CD4-positive, alpha-beta T cell (primary cell): Measurements from ENCODE around the gene TBC1D16. TPM values are rescaled to one million over a fixed set of nuclear protein-coding genes. Genes with fewer than 3 reads are reported as not detected.
A peak's percentile ranks its signal among the peaks of the same experiment; 100 is the strongest.

ENCODE experiments used
- ATAC-seq: fragments of 200-7000 bp; cut with Tn5 transposase; one replicate; pipeline ENCODE4 v1.10.0; 2022; ENCODE audit warnings: mild to moderate bottlenecking; ENCODE audit not compliant: poor library complexity
- CTCF ChIA-PET: fragments of 350-600 bp; sonication (Branson Sonifier 250); formaldehyde crosslinking; loops from one replicate; lab custom pipeline; 2021; ENCODE audit warnings: antibody characterized with exemption, inconsistent platforms; lab: Charles Lee
- POLR2A ChIA-PET: fragments of 350-600 bp; sonication (Branson Sonifier 250); formaldehyde crosslinking; loops from one replicate; lab custom pipeline; 2021; ENCODE audit warnings: antibody characterized with exemption, inconsistent platforms; lab: Charles Lee
- DNase-seq, 14 experiments: peaks; one replicate each; pipeline ENCODE4 v3.0.0-alpha.2; 2013 to 2020; ENCODE audit warnings: mixed read lengths in 2 of 14
- H3K27ac ChIP-seq, 2 donors: one replicate each; pipeline versions ENCODE4 v1.5.1 to v1.7.0; 2013; ENCODE audit warnings: low read length in 2 of 2, low read depth in 1 of 2, mild to moderate bottlenecking in 1 of 2
- H3K27me3 ChIP-seq, 2 experiments: 1 replicate in 1 of 2; 2 replicates in 1 of 2; pipeline versions ENCODE4 v1.6.1 to v1.7.0; 2013; ENCODE audit warnings: low read length in 2 of 2, control low read depth in 1 of 2, mild to moderate bottlenecking in 1 of 2, moderate library complexity in 1 of 2; ENCODE audit not compliant: insufficient read depth in 2 of 2, control insufficient read depth in 1 of 2
- H3K36me3 ChIP-seq: one replicate; pipeline ENCODE4 v1.6.1; 2013; ENCODE audit warnings: low read length, control low read depth; ENCODE audit not compliant: insufficient read depth
- H3K4me1 ChIP-seq: one replicate; pipeline ENCODE4 v1.6.1; 2013; ENCODE audit warnings: low read length, control low read depth; ENCODE audit not compliant: insufficient read depth
- H3K4me3 ChIP-seq: one replicate; pipeline ENCODE4 v1.5.1; 2013; ENCODE audit warnings: mild to moderate bottlenecking, low read length, moderate library complexity
- H3K9me3 ChIP-seq, 2 experiments: 1 replicate in 1 of 2; 2 replicates in 1 of 2; pipeline versions ENCODE4 v1.6.1 to v1.7.0; 2013; ENCODE audit warnings: low read length in 2 of 2, mild to moderate bottlenecking in 2 of 2, control low read depth in 1 of 2, moderate library complexity in 1 of 2; ENCODE audit not compliant: control insufficient read depth in 1 of 2, insufficient read depth in 1 of 2
- H3K27ac Mint-ChIP-seq: one replicate; pipeline ENCODE4 v1.8.0; 2020; ENCODE audit warnings: mixed read lengths
- H3K27me3 Mint-ChIP-seq: one replicate; pipeline ENCODE4 v1.8.0; 2021; ENCODE audit warnings: mixed read lengths
- H3K36me3 Mint-ChIP-seq: one replicate; pipeline ENCODE4 v1.8.0; 2021; ENCODE audit warnings: low read depth, mixed read lengths
- H3K4me1 Mint-ChIP-seq: one replicate; pipeline ENCODE4 v1.8.0; 2021; ENCODE audit warnings: low read depth, mixed read lengths
- H3K4me3 Mint-ChIP-seq: one replicate; pipeline ENCODE4 v1.8.0; 2020; ENCODE audit warnings: mild to moderate bottlenecking, mixed read lengths
- H3K9me3 Mint-ChIP-seq: one replicate; pipeline ENCODE4 v1.8.0; 2020; ENCODE audit warnings: mixed read lengths
- CTCF ChIP-seq: fragments of 200-600 bp; IDR thresholded peaks from one replicate; pipeline ENCODE4 v1.8.0; 2022; ENCODE audit warnings: antibody characterized with exemption, mild to moderate bottlenecking
- intact Hi-C, 2 experiments: fragments of 100-400 bp; cut with DNase I in 1 of 2; cut with micrococcal nuclease in 1 of 2; formaldehyde crosslinking; loops; one replicate each; pipeline versions ENCODE4 v1.15.1 to v1.9.0; 2023 to 2025; cut with DNase I, micrococcal nuclease
- total RNA-seq, 174 experiments: library from RNA in 2 of 174; stranded (reverse) in 2 of 174; gene quantifications; one replicate each; pipeline ENCODE4 v1.2.3 and lab custom pipeline; 2021 to 2026

TBC1D16 gene
- total RNA-seq, 2 experiments from 2014 or later, result 1.9 to 2.5 TPM

- intact Hi-C loops, result loop anchor here in 1 of 2 experiments (2.0 to 10.0 kb wide), 3 partner anchors 26 to 246 kb away; partner anchors contain the start of gene TBC1D16
Observed at GRCh38 chr17:80008383-80008840, 27.3 kb downstream of the TBC1D16 start.

GRCh38 chr17:80007939-80008338 lies 27.7 kb downstream of the TBC1D16 start:
- intact Hi-C loops, result loop anchor here in 1 of 2 experiments (2.0 to 10.0 kb wide), 3 partner anchors 27 to 247 kb away; partner anchors contain the start of gene TBC1D16

More at GRCh38 chr17:80008383-80008840, 27.3 kb downstream of the TBC1D16 start:
- Mint-ChIP-seq H3K36me3 (no peaks in the 10 kb centered on the region), H3K27me3 (no peaks in the 10 kb centered on the region), H3K27ac (no peak overlapping the region), H3K9me3 (no peaks in the 10 kb centered on the region), H3K4me3 (no peak overlapping the region), H3K4me1 (peaks cover 8% of the 10 kb centered on the region)
- peak; percentile 81 for TF ChIP-seq CTCF
- Histone ChIP-seq H3K27me3 (no peaks in the 10 kb centered on the region), H3K4me3 (no peak overlapping the region), H3K36me3 (no peaks in the 10 kb centered on the region), H3K4me1 (peaks cover 17% of the 10 kb centered on the region), H3K27ac (no peak overlapping the region), H3K9me3 (no peaks in the 10 kb centered on the region)
- peak; percentile 53 to 84 (median 67) for DNase-seq
- POLR2A ChIA-PET, result interaction anchor here (0.8 to 2.6 kb wide), 2 partner anchors 11 to 170 kb away, joined by 3 to 11 read pairs; partner anchors contain the start of gene CBX4
- ATAC-seq, result peak; percentile 88
- CTCF ChIA-PET, result interaction anchor here (0.6 to 1.4 kb wide), 13 partner anchors 9 to 219 kb away, joined by 3 to 7 read pairs (median 4); partner anchors contain the start of gene GAA

More at GRCh38 chr17:80007939-80008338, 27.7 kb downstream of the TBC1D16 start:
- H3K9me3 ChIP-seq, result no peaks in the 10 kb centered on the region
- Mint-ChIP-seq H3K27ac (no peak overlapping the region), H3K4me1 (peaks cover 8% of the 10 kb centered on the region), H3K36me3 (no peaks in the 10 kb centered on the region), H3K9me3 (no peaks in the 10 kb centered on the region), H3K27me3 (no peaks in the 10 kb centered on the region), H3K4me3 (no peak overlapping the region)
- ATAC-seq (no peak), DNase-seq (no peak)
- no peak overlapping the region for H3K4me3 ChIP-seq
- ChIA-PET POLR2A (interaction anchor here (0.8 to 2.6 kb wide), 2 partner anchors 10 to 169 kb away, joined by 3 to 11 read pairs; partner anchors contain the start of gene CBX4), CTCF (interaction anchor here (0.6 to 1.4 kb wide), 12 partner anchors 8 to 218 kb away, joined by 3 to 7 read pairs (median 4); partner anchors contain the start of gene GAA)
- no peaks in the 10 kb centered on the region for H3K36me3 ChIP-seq
- no peak for TF ChIP-seq CTCF
- H3K4me1 ChIP-seq, result peaks cover 17% of the 10 kb centered on the region
- no peak overlapping the region for H3K27ac ChIP-seq
- no peaks in the 10 kb centered on the region for H3K27me3 ChIP-seq
